Kidney (tissue), 14 donors: ENCODE measurements around the gene CORO2B. TPM values are rescaled to one million over a fixed set of nuclear protein-coding genes. Genes with fewer than 3 reads are reported as not detected.

Experiments used
- DNase-seq, 5 donors: peaks; one replicate each; pipeline ENCODE4 v3.0.0-alpha.2; 2013 to 2020
- FAIRE-seq: peaks from 2 replicates; lab custom pipeline; 2012; peaks lifted over from hg19 to GRCh38; lab: Jason Lieb, UNC
- H3K27ac ChIP-seq, 2 donors: one replicate each; pipeline ENCODE4 v1.7.0; 2013; ENCODE audit warnings: low read depth in 2 of 2, low read length in 2 of 2, inconsistent platforms in 1 of 2
- H3K27me3 ChIP-seq: one replicate; pipeline ENCODE4 v1.7.1; 2013; ENCODE audit warnings: low read length, inconsistent platforms; ENCODE audit not compliant: control insufficient read depth, insufficient read depth
- H3K36me3 ChIP-seq, 3 donors: one replicate each; pipeline versions ENCODE4 v1.7.0 to v1.7.1; 2013; ENCODE audit warnings: low read length in 3 of 3, control low read depth in 1 of 3, inconsistent platforms in 1 of 3; ENCODE audit not compliant: insufficient read depth in 3 of 3, control insufficient read depth in 2 of 3
- H3K4me1 ChIP-seq, 3 donors: one replicate each; pipeline versions ENCODE4 v1.7.0 to v1.7.1; 2013; ENCODE audit warnings: low read length in 3 of 3, inconsistent platforms in 1 of 3, low read depth in 1 of 3; ENCODE audit not compliant: control insufficient read depth in 2 of 3, insufficient read depth in 2 of 3
- H3K4me3 ChIP-seq, 3 donors: one replicate each; pipeline versions ENCODE4 v1.7.0 to v1.8.1; 2013; ENCODE audit warnings: low read length in 3 of 3, control low read depth in 1 of 3, inconsistent platforms in 1 of 3
- H3K9ac ChIP-seq, 3 donors: one replicate each; pipeline versions ENCODE4 v1.7.0 to v1.7.1; 2013; ENCODE audit warnings: low read length in 3 of 3, control low read depth in 1 of 3, inconsistent platforms in 1 of 3
- H3K9me3 ChIP-seq, 3 donors: one replicate each; pipeline versions ENCODE4 v1.7.0 to v1.7.1; 2013; ENCODE audit warnings: low read length in 3 of 3, control low read depth in 1 of 3, inconsistent platforms in 1 of 3; ENCODE audit not compliant: control insufficient read depth in 2 of 3, insufficient read depth in 1 of 3
- intact Hi-C: fragments of 100-400 bp; cut with DNase I; formaldehyde crosslinking; loops from one replicate; pipeline ENCODE4 v1.11.1; 2022
- polyA plus RNA-seq: library from polyadenylated mRNA; stranded (reverse); fragments of 350-450 nt; fragmentation: Illumina TruSeq; extraction: RNeasy Lipid Tissue Mini Kit (QIAGEN cat#74804); gene quantifications from one replicate; pipeline ENCODE4 v1.2.3, GENCODE V29; 2014; ENCODE audit warnings: low read depth, low replicate concordance; ENCODE audit not compliant: insufficient read depth
- total RNA-seq: library from RNA; stranded (reverse); fragmentation: NEBNext Ultra II Directional; extraction: Animal tissue kit (Norgen Biotek cat#: 25700); gene quantifications from one replicate; pipeline ENCODE4 v1.2.1, GENCODE V29; 2021
- TF ChIP-seq, protein P1 (sequence below): IDR thresholded peaks from 3 replicates; pipeline ENCODE4 v1.5.1; 2012; ENCODE audit warnings: mild to moderate bottlenecking, moderate library complexity, borderline replicate concordance; ENCODE audit not compliant: insufficient read depth; ENCODE audit errors: extremely low read depth
- donor health status: control.
- donor health status: control.
- donor health status: control.
- donor health status: control.
- donor health status: control.
- donor health status: DM: yes; HTN: yes; CAD: no.
- donor health status: Normal renal cell carcinoma (clear cell type).

Gene CORO2B
- total and polyA plus RNA-seq, 2 donors from 2014 or later = 7.9 to 9.0 TPM

DNA sequence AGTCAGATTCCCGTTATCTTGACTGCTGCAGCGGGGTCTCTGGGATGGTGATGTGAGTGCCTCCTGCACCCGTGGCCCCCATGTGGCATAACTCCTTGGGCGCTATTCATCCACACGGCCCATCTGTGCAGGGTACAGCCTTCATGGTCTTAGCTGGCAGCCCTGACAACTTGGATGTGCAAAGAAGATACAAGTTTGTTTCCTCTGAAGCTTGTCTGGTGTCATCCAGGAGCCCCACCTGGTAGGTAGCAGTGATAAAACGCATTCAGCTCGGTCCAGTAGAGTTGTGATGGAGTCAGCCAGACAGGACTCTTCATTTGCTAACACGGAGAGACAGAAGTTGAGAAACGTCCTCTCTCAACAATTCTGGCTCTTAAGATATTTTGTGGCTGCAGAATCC, 53.3 kb downstream of the CORO2B start:
- Histone ChIP-seq H3K36me3 (no peaks in the 10 kb centered on the region), H3K9ac (no peak overlapping the region), H3K27ac (no peak overlapping the region), H3K4me1 (peaks cover 0 to 5% (median 4%) of the 10 kb centered on the region in 3 donors), H3K4me3 (no peak overlapping the region), H3K9me3 (no peaks in the 10 kb centered on the region), H3K27me3 (no peaks in the 10 kb centered on the region)
- DNase-seq = no peak
- FAIRE-seq = no peak
- intact Hi-C loops = no loop called here
- TF ChIP-seq, protein P1, sequence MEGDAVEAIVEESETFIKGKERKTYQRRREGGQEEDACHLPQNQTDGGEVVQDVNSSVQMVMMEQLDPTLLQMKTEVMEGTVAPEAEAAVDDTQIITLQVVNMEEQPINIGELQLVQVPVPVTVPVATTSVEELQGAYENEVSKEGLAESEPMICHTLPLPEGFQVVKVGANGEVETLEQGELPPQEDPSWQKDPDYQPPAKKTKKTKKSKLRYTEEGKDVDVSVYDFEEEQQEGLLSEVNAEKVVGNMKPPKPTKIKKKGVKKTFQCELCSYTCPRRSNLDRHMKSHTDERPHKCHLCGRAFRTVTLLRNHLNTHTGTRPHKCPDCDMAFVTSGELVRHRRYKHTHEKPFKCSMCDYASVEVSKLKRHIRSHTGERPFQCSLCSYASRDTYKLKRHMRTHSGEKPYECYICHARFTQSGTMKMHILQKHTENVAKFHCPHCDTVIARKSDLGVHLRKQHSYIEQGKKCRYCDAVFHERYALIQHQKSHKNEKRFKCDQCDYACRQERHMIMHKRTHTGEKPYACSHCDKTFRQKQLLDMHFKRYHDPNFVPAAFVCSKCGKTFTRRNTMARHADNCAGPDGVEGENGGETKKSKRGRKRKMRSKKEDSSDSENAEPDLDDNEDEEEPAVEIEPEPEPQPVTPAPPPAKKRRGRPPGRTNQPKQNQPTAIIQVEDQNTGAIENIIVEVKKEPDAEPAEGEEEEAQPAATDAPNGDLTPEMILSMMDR = no peak

DNA sequence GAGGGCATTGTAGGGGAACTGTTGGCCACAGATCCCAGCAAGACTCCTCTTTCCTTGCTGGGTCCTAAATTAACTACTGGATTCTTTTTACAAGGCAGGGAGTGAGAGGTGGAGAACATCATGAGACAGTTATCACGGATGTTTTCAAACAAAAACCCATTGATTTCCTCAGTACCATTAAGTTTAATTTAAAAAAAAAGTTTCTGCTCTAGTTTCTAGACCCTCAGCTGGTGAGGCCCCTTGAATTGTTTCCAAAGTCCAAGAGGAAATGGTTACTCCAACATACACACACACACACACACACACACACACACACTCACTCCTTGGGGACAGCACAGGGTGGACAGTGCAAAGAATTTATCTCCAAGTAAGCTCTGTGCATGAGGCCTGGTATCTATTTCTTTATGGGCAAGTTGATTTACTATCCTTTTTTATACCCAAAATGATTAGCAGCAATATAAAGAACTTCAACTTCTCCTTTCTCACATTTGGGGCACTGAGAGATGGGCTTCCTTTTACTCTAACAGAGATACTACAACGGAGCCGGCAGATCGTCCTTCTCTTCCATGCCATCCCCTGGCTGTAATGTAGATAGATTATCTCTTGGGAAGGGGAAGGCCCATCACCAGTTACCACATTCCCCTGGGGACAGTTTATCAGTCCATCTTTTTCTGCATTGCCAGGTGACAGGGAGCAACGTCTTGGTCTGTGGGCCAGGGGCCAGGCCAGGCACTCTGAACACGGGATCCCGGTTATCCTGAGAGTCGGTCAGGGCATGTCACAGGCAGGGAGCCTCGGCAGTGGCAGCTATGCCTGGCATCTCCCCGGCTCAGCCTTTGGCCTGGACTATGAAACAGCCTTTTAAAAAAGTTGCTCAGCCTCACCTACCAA, 54.7 kb downstream of the CORO2B start:
- H3K9ac ChIP-seq = no peak overlapping the region
- peaks cover 0 to 5% (median 4%) of the 10 kb centered on the region in 3 donors for H3K4me1 ChIP-seq
- DNase-seq (peak in 1 of 5 donors; percentile 64), FAIRE-seq (no peak)
- no peaks in the 10 kb centered on the region for H3K36me3 ChIP-seq
- intact Hi-C loops = no loop called here
- H3K4me3 ChIP-seq = no peak overlapping the region
- TF ChIP-seq, protein P1 = no peak
- H3K27me3 ChIP-seq = no peaks in the 10 kb centered on the region
- no peaks in the 10 kb centered on the region for H3K9me3 ChIP-seq
- no peak overlapping the region for H3K27ac ChIP-seq

DNA sequence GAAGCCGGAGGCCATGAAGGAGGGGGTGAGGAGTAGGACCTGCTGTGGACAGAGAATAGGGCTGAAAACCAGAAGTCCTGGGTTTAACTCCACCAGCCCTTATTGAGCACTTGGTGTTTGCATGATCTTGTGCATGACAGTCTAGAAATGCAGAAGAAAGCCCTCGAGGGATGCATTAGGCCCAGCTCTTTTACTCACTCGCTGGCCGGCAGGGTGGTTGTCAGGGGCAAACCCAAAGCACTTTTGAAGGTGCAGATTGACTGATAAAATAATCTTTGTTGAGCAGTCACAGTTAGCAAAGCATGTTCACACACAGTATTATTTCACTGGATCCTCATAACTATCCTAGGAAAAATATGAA, 55.3 kb downstream of the CORO2B start:
- H3K36me3 ChIP-seq = no peaks in the 10 kb centered on the region
- DNase-seq (no peak), FAIRE-seq (no peak)
- TF ChIP-seq, protein P1 = no peak
- peaks cover 0 to 5% (median 4%) of the 10 kb centered on the region in 3 donors for H3K4me1 ChIP-seq
- intact Hi-C loops = no loop called here
- H3K27me3 ChIP-seq = no peaks in the 10 kb centered on the region
- H3K9ac ChIP-seq = no peak overlapping the region
- no peaks in the 10 kb centered on the region for H3K9me3 ChIP-seq
- H3K4me3 ChIP-seq = no peak overlapping the region
- no peak overlapping the region for H3K27ac ChIP-seq
